Measurements from ENCODE around the gene RABGAP1. TPM values are rescaled to one million over a fixed set of nuclear protein-coding genes. Genes with fewer than 3 reads are reported as not detected.

The RABGAP1 gene
- total and polyA plus RNA-seq, 8 donors, result 7.6 to 35.2 (median 20.2) TPM

- intact Hi-C loops (cut with DNase I), result no loop called here
- Histone ChIP-seq H3K36me3 (no peaks in the 10 kb centered on the region), H3K4me3 (no peak overlapping the region), H3K27me3 (no peaks in the 10 kb centered on the region), H3K4me1 (peaks cover 0 to 8% (median 2%) of the 10 kb centered on the region in 3 donors), H3K27ac (no peak overlapping the region), H3K9me3 (no peaks in the 10 kb centered on the region)
- WGBS, 2 donors, result 94 to 96% methylated on average over 4 to 5 of the region's 5 CpGs
- DNase-seq, result no peak
- no peak for FAIRE-seq
- no peak for TF ChIP-seq CTCF (IDR thresholded peaks at IDR 0.05)
- ATAC-seq, result no peak
Observed at GRCh38 chr9:123043081-123043939, 102.5 kb downstream of the RABGAP1 start.

DNA sequence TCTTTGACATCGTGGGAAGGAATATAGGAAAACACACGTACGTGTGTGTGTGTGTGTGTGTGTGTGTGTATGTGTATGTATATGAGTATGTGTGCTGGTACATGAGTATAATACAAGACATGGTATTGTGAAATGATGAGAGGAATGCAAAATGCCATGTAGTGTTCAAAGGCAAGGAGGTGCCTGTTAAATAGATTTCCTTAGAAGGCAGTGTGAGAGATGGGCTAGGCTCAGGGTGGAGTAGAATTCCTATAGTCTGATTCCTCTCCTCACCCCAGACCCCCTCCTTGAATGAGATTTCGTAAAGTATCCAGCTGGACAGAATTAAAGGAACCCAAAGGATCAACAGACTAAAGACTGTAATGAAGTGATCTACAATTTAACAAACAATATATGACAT is 103.8 kb downstream of the RABGAP1 start:
- no peak for FAIRE-seq
- intact Hi-C loops (cut with DNase I), result no loop called here
- 88 to 92% methylated on average over 4 of the region's 4 CpGs for WGBS, 2 donors
- Histone ChIP-seq H3K4me1 (peaks cover 0 to 20% (median 9%) of the 10 kb centered on the region in 3 donors), H3K27ac (no peak overlapping the region), H3K4me3 (no peak overlapping the region), H3K27me3 (no peaks in the 10 kb centered on the region), H3K36me3 (no peaks in the 10 kb centered on the region), H3K9me3 (no peaks in the 10 kb centered on the region)
- no peak for DNase-seq
- TF ChIP-seq CTCF (IDR thresholded peaks at IDR 0.05), result no peak
- ATAC-seq, result no peak

DNA sequence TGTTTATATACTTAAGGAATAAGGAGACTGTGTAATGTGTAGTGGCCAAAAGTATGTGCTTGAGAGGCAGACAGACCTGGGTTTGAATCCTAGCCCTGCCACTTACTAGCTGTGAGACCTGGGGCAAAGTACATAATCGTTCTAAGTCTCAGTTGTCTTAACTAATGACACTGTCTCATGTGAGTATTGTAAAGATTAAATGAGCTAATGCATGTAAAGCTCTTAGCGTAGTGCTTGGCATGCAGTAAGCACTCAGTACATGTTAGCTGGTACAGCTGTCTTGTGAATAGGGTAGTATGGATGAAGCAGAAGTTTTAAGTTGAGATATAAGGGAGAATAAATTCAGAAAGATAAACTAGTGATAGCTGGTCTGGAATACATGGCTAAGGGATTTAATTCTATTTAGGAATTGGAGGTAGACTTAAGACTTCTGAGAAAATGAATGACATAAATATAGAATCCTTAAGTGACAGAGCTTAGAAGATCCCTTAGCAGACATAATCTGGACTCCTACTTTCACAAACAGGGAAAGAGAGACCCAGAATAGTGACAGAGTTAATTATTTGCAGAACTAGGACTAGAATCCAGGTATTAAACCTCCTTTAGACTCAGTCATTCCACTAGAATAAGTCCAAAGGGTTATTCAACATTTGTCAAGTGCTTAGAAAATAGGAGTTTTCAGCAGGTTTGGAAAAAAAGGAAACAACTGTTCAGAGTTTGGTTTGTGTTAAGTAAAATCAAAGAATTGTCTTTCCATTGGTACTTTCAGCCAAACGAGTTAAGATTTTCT is 105.8 kb downstream of the RABGAP1 start:
- no peaks in the 10 kb centered on the region for H3K9me3 ChIP-seq
- no peak overlapping the region for H3K4me3 ChIP-seq
- 67 to 74% methylated on average over 3 of the region's 3 CpGs for WGBS, 2 donors
- H3K36me3 ChIP-seq, result no peaks in the 10 kb centered on the region
- no peak for DNase-seq
- no peak for TF ChIP-seq CTCF (IDR thresholded peaks at IDR 0.05)
- H3K27me3 ChIP-seq, result no peaks in the 10 kb centered on the region
- no peak for ATAC-seq
- no peak overlapping the region for H3K27ac ChIP-seq
- no peak for FAIRE-seq
- peaks cover 0 to 26% (median 17%) of the 10 kb centered on the region in 3 donors for H3K4me1 ChIP-seq
- intact Hi-C loops (cut with DNase I), result no loop called here

- intact Hi-C loops (cut with DNase I), result no loop called here
Observed at GRCh38 chr9:123048748-123049147, 107.9 kb downstream of the RABGAP1 start.

More at GRCh38 chr9:123048748-123049147, 107.9 kb downstream of the RABGAP1 start:
- peak in 2 of 4 donors; percentile 24 to 31 for ATAC-seq
- peaks cover 0 to 26% (median 17%) of the 10 kb centered on the region in 3 donors for H3K4me1 ChIP-seq
- no peak for TF ChIP-seq CTCF (IDR thresholded peaks at IDR 0.05)
- no peak for DNase-seq
- peak; percentile 89 for FAIRE-seq
- no peak overlapping the region for H3K4me3 ChIP-seq
- WGBS, 2 donors, result 20 to 24% methylated on average over 2 of the region's 2 CpGs
- no peak overlapping the region for H3K27ac ChIP-seq
- no peaks in the 10 kb centered on the region for H3K9me3 ChIP-seq
- H3K27me3 ChIP-seq, result no peaks in the 10 kb centered on the region
- no peaks in the 10 kb centered on the region for H3K36me3 ChIP-seq

Data from pancreas (tissue), 10 donors.